Memory B cell (primary cell): Measurements from ENCODE around the gene ACAA1.
"Not testable (repeated sequence)": the region's sequence is repeated elsewhere in the genome, so short reads cannot be mapped to it uniquely, and the experiment has no call there.

ENCODE experiments used
- ATAC-seq: fragments of 150-1000 bp; cut with Tn5 transposase; 2 replicates; pipeline ENCODE4 v1.10.0; 2021; ENCODE audit warnings: low read depth, mild to moderate bottlenecking, moderate library complexity
- DNase-seq, 2 donors: peaks; one replicate each; pipeline ENCODE4 v3.0.0; 2022; ENCODE audit warnings: low spot score in 2 of 2
- H3K27ac Mint-ChIP-seq: one replicate; pipeline ENCODE4 v1.8.0; 2022; ENCODE audit warnings: mild to moderate bottlenecking, moderate library complexity, mixed read lengths
- H3K27me3 Mint-ChIP-seq: one replicate; pipeline ENCODE4 v1.8.0; 2022; ENCODE audit warnings: mixed read lengths
- H3K36me3 Mint-ChIP-seq: one replicate; pipeline ENCODE4 v1.8.0; 2022; ENCODE audit warnings: mild to moderate bottlenecking, mixed read lengths
- H3K4me1 Mint-ChIP-seq: one replicate; pipeline ENCODE4 v1.8.0; 2022; ENCODE audit warnings: mixed read lengths
- H3K4me3 Mint-ChIP-seq: one replicate; pipeline ENCODE4 v1.8.0; 2022; ENCODE audit warnings: mild to moderate bottlenecking, moderate library complexity, mixed read lengths
- H3K9me3 Mint-ChIP-seq: one replicate; pipeline ENCODE4 v1.8.0; 2022; ENCODE audit warnings: mixed read lengths

The ACAA1 gene

DNA sequence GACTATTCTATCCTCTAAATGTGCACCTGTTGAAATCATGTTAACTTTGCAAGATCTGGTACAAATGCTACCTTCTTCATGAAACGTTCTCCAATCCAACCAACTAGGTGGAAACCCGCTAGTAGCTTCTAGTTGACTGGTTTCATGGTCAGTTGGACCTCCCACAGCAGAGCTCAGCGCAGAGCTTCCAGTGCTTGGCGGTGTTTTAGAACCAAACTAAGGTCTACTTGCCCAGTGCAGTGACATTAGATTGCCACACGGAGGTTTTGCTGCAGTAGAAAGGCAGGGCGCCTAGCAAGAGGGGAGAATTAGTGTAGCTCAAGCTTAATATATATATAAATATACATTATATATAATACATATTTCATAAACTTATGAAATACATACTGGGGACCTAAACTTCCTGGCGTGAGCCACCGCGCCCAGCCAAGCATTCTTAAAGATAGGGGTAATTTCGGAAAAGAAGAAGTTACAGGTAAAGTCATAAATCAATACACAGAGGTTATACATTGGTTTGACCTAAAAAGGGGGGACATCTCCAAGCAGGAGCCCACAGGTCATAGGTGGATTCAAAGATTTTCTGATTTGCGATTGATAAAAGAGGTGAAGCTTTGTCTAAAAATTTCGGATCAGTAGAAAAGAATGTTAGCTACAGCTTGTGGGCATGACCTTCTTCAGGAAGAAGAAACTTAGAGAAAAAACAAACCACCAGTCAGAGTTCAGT is 26.4 kb upstream of the ACAA1 start:
- H3K4me3 Mint-ChIP-seq = peak overlapping the region; percentile 39
- ATAC-seq (no peak), DNase-seq (no peak)
- no peaks in the 10 kb centered on the region for H3K27me3 Mint-ChIP-seq
- peak overlapping the region; percentile 100 for H3K27ac Mint-ChIP-seq
- H3K4me1 Mint-ChIP-seq = peaks cover 19% of the 10 kb centered on the region
- H3K36me3 Mint-ChIP-seq = no peaks in the 10 kb centered on the region
- H3K9me3 Mint-ChIP-seq = no peaks in the 10 kb centered on the region

- DNase-seq, H3K27ac Mint-ChIP-seq, H3K4me3 Mint-ChIP-seq: not testable (repeated sequence)
Measured at GRCh38 chr3:38160704-38161103, 23.8 kb upstream of the ACAA1 start.

GRCh38 chr3:38158472-38158871 is 21.5 kb upstream of the ACAA1 start:
- no peaks in the 10 kb centered on the region for H3K9me3 Mint-ChIP-seq
- H3K27ac Mint-ChIP-seq = no peak overlapping the region
- H3K27me3 Mint-ChIP-seq = no peaks in the 10 kb centered on the region
- peaks cover 2% of the 10 kb centered on the region for H3K4me1 Mint-ChIP-seq
- H3K36me3 Mint-ChIP-seq = no peaks in the 10 kb centered on the region
- DNase-seq (no peak), ATAC-seq (peak; percentile 23)
- H3K4me3 Mint-ChIP-seq = no peak overlapping the region

More at GRCh38 chr3:38160704-38161103, 23.8 kb upstream of the ACAA1 start:
- not testable (repeated sequence) for ATAC-seq, H3K4me1 Mint-ChIP-seq, H3K27me3 Mint-ChIP-seq, H3K36me3 Mint-ChIP-seq, H3K9me3 Mint-ChIP-seq

- no peaks in the 10 kb centered on the region for H3K27me3 Mint-ChIP-seq
- H3K4me3 Mint-ChIP-seq = no peak overlapping the region
- H3K9me3 Mint-ChIP-seq = no peaks in the 10 kb centered on the region
- ATAC-seq = no peak
- H3K36me3 Mint-ChIP-seq = no peaks in the 10 kb centered on the region
- H3K4me1 Mint-ChIP-seq = peaks cover 2% of the 10 kb centered on the region
- no peak overlapping the region for H3K27ac Mint-ChIP-seq
- DNase-seq = no peak
Measured at GRCh38 chr3:38157595-38157994, 20.7 kb upstream of the ACAA1 start.

DNA sequence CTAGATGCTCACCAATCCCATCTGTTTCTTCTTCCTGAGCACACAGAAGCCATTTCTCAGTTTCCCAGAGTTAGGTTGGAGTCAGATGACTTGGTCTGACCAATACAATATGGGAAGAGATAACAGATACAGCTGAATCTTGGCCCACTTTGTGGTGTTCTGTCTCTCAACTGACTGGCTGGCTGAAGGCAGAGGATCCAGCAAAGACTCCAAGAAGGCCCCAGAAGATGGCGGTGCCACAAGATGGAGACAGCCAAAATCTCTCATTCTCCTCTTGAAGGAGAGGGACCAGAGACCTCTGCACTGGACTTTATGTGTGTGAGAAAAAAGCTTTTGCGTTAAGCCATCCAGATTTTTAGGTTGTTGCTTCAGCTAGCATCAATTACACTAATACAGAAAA is 20.2 kb upstream of the ACAA1 start:
- Mint-ChIP-seq H3K4me3 (no peak overlapping the region), H3K4me1 (peaks cover 2% of the 10 kb centered on the region), H3K27me3 (no peaks in the 10 kb centered on the region), H3K9me3 (no peaks in the 10 kb centered on the region), H3K36me3 (no peaks in the 10 kb centered on the region), H3K27ac (no peak overlapping the region)
- no peak for ATAC-seq
- no peak for DNase-seq

DNA sequence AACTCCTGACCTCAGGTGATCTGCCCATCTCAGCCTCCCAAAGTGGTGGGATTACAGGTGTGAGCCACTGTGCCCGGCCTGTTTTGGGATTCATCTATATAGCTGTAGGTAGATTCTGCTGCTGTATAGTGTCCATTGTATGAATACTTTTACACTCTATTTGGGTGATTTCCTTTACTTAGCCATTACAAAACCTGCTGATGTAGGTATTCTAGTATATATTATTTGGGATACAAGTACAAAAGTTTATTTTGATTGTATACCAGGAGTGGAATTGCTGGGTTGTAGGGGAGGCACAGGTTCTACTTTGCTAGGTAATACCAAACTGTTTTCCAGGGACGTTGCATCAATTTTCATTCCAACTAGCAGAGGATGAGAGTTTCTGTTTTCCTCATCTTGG is 18.9 kb upstream of the ACAA1 start:
- no peaks in the 10 kb centered on the region for H3K27me3 Mint-ChIP-seq
- H3K36me3 Mint-ChIP-seq = no peaks in the 10 kb centered on the region
- ATAC-seq (no peak), DNase-seq (no peak)
- H3K9me3 Mint-ChIP-seq = no peaks in the 10 kb centered on the region
- no peak overlapping the region for H3K4me3 Mint-ChIP-seq
- no peak overlapping the region for H3K27ac Mint-ChIP-seq
- H3K4me1 Mint-ChIP-seq = peaks cover 10% of the 10 kb centered on the region

DNA sequence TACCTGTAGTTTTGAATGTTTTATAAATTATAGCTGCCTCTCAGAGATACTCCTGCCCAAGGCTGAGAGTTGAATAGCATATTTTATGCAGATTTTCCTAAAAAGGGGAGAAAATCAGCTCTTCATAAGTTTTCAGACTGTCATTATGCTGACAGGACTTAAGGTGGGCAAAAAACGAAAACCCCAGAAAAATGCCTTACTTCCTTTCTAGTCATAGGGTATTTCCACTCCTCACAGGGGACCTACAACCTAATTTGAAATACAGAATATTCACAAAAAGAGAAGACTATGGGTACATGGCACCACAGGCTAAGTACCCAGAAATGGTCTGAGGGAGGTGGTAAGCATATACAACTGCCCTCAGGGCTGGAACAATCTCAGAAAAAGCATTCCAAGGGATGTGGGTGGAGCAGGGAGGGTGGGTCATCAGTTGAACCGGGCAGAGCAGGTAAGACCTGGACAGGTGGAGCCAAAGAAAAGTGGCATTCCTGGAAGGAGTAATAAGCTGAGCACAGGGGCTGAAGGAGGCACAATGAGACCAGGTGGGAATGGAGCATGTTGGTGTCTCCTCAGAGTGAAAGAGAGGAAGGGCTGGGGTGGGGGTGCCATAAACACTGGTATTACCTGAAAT is 17.8 kb upstream of the ACAA1 start:
- ATAC-seq = peak; percentile 39
- DNase-seq = no peak
- H3K36me3 Mint-ChIP-seq = no peaks in the 10 kb centered on the region
- H3K27ac Mint-ChIP-seq = no peak overlapping the region
- no peaks in the 10 kb centered on the region for H3K9me3 Mint-ChIP-seq
- H3K27me3 Mint-ChIP-seq = no peaks in the 10 kb centered on the region
- no peak overlapping the region for H3K4me3 Mint-ChIP-seq
- H3K4me1 Mint-ChIP-seq = peaks cover 10% of the 10 kb centered on the region

GRCh38 chr3:38154033-38154494 is 17.1 kb upstream of the ACAA1 start:
- Mint-ChIP-seq H3K27ac (no peak overlapping the region), H3K4me3 (no peak overlapping the region), H3K4me1 (peaks cover 15% of the 10 kb centered on the region), H3K9me3 (no peaks in the 10 kb centered on the region), H3K36me3 (no peaks in the 10 kb centered on the region), H3K27me3 (no peaks in the 10 kb centered on the region)
- ATAC-seq (no peak), DNase-seq (no peak)

DNA sequence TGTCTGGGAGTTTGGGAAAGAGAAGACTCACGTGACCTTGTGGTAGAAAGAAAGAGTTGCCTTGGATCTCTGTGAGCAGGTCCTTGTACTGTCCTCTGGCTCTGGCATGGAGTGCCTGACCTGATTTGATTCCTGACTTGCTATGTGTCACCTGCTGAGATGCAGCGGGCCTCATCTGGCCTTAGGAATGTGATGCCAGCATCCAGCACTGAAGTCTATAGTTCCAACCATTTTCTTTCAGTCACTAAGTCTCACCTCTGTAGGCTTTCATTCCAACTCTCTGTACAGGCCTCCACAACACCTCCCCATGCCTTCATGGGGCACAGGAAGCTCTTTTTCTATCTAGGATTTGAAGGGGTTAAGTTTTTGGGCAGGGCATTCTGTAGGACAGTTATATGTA is 16.3 kb upstream of the ACAA1 start:
- H3K36me3 Mint-ChIP-seq = no peaks in the 10 kb centered on the region
- H3K27ac Mint-ChIP-seq = no peak overlapping the region
- ATAC-seq = no peak
- DNase-seq = no peak
- peaks cover 15% of the 10 kb centered on the region for H3K4me1 Mint-ChIP-seq
- no peak overlapping the region for H3K4me3 Mint-ChIP-seq
- no peaks in the 10 kb centered on the region for H3K27me3 Mint-ChIP-seq
- H3K9me3 Mint-ChIP-seq = no peaks in the 10 kb centered on the region

DNA sequence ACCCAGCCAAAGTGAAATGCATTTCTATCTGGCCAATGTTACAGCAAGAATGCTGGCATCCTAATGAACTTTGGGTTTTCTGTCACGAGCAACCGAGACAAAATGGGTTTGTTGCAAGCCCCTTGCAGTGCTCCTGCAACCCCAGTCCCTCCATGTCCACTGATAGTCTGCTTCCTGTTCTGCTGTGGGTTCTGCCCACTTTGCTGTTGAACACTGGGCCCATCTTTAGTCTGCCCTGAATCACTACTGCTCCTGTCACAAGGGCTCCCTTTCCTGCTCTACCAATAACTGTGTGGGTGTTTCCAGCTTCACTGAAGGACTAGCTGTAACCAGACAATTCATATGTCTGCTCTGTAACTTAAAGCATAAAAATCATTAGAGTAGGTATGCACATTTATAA is 15.7 kb upstream of the ACAA1 start:
- H3K27me3 Mint-ChIP-seq = no peaks in the 10 kb centered on the region
- H3K4me3 Mint-ChIP-seq = no peak overlapping the region
- no peak for ATAC-seq
- H3K4me1 Mint-ChIP-seq = peaks cover 17% of the 10 kb centered on the region
- no peak for DNase-seq
- no peaks in the 10 kb centered on the region for H3K9me3 Mint-ChIP-seq
- no peaks in the 10 kb centered on the region for H3K36me3 Mint-ChIP-seq
- no peak overlapping the region for H3K27ac Mint-ChIP-seq

DNA sequence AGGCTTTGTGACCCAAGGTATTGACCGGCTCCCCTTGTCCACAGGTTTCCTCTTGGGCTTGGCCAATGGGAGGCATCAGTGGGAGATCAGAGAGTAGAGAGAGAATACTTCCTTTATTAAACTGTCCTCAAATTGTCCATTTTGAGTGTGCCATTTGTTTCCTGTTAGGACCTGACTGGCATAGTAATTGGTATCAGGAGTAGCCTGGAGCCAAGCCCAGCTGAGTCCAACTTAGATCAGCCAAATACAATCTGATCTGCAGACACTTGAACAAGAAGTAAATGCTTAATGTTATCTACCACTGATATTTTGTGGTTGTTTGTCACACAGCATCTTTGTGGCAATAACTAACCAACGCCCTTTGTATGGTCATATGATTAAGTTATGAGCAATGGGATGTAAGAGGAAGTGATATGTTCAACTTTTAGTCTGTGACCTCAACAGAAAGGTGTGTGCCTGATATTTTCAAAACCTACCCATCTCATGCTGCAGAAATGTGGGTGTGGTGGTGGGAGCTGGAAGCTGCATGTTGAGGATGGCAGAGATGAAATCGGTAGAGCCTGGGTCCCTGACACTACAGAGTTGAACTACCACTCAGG is 14.8 kb upstream of the ACAA1 start:
- Mint-ChIP-seq H3K9me3 (no peaks in the 10 kb centered on the region), H3K27ac (peak overlapping the region; percentile 76), H3K4me1 (peaks cover 17% of the 10 kb centered on the region), H3K36me3 (peaks cover 2% of the 10 kb centered on the region), H3K27me3 (no peaks in the 10 kb centered on the region), H3K4me3 (no peak overlapping the region)
- peak; percentile 83 for ATAC-seq
- no peak for DNase-seq

- Mint-ChIP-seq H3K27ac (peak overlapping the region; percentile 76), H3K4me3 (no peak overlapping the region), H3K9me3 (peaks cover 4% of the 10 kb centered on the region), H3K36me3 (peaks cover 4% of the 10 kb centered on the region), H3K4me1 (peaks cover 17% of the 10 kb centered on the region), H3K27me3 (no peaks in the 10 kb centered on the region)
- DNase-seq (no peak), ATAC-seq (no peak)
Measured at GRCh38 chr3:38150780-38151528, 14.0 kb upstream of the ACAA1 start.

DNA sequence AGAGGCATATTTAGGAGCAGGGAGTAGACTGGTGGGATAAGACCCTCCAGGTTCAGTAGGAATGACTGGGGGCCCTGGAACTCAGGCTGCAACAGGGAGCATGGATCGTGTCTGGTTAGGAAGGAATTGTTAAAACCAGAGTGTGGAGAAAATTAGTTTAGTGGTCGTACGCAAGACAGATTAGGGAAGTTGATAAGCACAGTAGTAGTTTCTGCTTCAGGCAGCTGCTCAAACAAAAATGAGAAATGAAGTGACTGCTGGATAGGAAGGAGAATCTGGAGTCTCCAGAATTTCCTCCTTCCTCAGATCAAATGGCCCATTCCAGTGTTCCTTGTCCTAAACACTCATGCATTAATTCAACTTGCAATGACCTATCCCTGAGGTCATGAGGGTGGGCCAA is 12.8 kb upstream of the ACAA1 start:
- ATAC-seq = peak; percentile 44
- Mint-ChIP-seq H3K27ac (peak overlapping the region; percentile 56), H3K27me3 (no peaks in the 10 kb centered on the region), H3K36me3 (peaks cover 4% of the 10 kb centered on the region), H3K4me3 (peak overlapping the region; percentile 3), H3K4me1 (peaks cover 15% of the 10 kb centered on the region), H3K9me3 (peaks cover 4% of the 10 kb centered on the region)
- no peak for DNase-seq

GRCh38 chr3:38148311-38148882 is 11.5 kb upstream of the ACAA1 start:
- no peaks in the 10 kb centered on the region for H3K27me3 Mint-ChIP-seq
- H3K36me3 Mint-ChIP-seq = peaks cover 5% of the 10 kb centered on the region
- DNase-seq (no peak), ATAC-seq (peak; percentile 38)
- peaks cover 18% of the 10 kb centered on the region for H3K4me1 Mint-ChIP-seq
- H3K27ac Mint-ChIP-seq = peak overlapping the region; percentile 58
- peaks cover 4% of the 10 kb centered on the region for H3K9me3 Mint-ChIP-seq
- H3K4me3 Mint-ChIP-seq = no peak overlapping the region
